ENCODE data around the gene GORASP1. TPM values are rescaled to one million over a fixed set of nuclear protein-coding genes. Genes with fewer than 3 reads are reported as not detected.
A peak's percentile ranks its signal among the peaks of the same experiment; 100 is the strongest.

GORASP1 gene
- polyA plus RNA-seq, 3 donors = 23.2 to 105 (median 31.2) TPM

DNA sequence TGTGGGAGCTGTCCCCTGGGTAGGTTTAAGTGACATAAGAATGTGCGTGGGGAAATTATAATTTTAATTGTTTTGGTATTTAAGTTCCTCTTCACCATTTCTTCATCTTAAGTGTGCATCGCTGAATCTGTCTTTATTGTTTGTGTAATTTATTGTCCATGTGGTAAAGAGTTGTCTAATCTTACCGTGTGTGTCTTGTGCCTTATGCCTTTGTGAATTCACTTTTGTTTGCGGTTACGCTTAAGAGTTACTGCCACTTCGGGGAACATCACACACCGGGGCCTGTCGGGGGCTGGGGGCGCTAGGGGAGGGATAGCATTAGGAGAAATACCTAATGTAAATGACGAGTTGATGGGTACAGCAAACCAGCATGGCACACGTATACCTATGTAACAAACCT, 54.8 kb downstream of the GORASP1 start:
- H3K27ac ChIP-seq (ENCODE audit: low read depth in 1 of 2, low read length in 2 of 2) = peak overlapping the region; percentile 47 to 97
- H4K20me1 ChIP-seq (ENCODE audit: insufficient read depth, low read length) = peaks cover 18% of the 10 kb centered on the region
- H3K4me1 ChIP-seq (ENCODE audit: control insufficient read depth in 1 of 2, insufficient read depth in 2 of 2, low read length in 2 of 2) = peaks cover 17 to 21% of the 10 kb centered on the region in 2 donors
- H3K9ac ChIP-seq (ENCODE audit: insufficient read depth, low read length, poor library complexity, severe bottlenecking) = peak overlapping the region; percentile 98
- Mint-ChIP-seq H3K4me1 (peaks cover 36% of the 10 kb centered on the region), H3K9me3 (peaks cover 0 to 2% (median 0%) of the 10 kb centered on the region in 7 donors), H3K4me3 (peak overlapping the region; percentile 82 to 98), H3K36me3 (peaks cover 0 to 2% of the 10 kb centered on the region in 2 donors), H3K27ac (peak overlapping the region; percentile 76 to 98 (median 94)), H3K27me3 (ENCODE audit: low read depth in 3 of 3) (no peaks in the 10 kb centered on the region)
- TF ChIP-seq, protein P1, sequence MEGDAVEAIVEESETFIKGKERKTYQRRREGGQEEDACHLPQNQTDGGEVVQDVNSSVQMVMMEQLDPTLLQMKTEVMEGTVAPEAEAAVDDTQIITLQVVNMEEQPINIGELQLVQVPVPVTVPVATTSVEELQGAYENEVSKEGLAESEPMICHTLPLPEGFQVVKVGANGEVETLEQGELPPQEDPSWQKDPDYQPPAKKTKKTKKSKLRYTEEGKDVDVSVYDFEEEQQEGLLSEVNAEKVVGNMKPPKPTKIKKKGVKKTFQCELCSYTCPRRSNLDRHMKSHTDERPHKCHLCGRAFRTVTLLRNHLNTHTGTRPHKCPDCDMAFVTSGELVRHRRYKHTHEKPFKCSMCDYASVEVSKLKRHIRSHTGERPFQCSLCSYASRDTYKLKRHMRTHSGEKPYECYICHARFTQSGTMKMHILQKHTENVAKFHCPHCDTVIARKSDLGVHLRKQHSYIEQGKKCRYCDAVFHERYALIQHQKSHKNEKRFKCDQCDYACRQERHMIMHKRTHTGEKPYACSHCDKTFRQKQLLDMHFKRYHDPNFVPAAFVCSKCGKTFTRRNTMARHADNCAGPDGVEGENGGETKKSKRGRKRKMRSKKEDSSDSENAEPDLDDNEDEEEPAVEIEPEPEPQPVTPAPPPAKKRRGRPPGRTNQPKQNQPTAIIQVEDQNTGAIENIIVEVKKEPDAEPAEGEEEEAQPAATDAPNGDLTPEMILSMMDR (IDR thresholded peaks at IDR 0.05) = no peak
- peak overlapping the region; percentile 98 for H2AFZ ChIP-seq (ENCODE audit: insufficient read depth, low read depth, low read length, poor library complexity, severe bottlenecking)
- H3K4me2 ChIP-seq (replicated peaks; ENCODE audit: extremely low read depth, low read length, poor library complexity, severe bottlenecking) = peak overlapping the region; percentile 95
- H3K9me3 ChIP-seq (replicated peaks in 1 of 2; ENCODE audit: control insufficient read depth in 1 of 2, insufficient read depth in 1 of 2, low read length in 2 of 2) = no peaks in the 10 kb centered on the region
- peaks cover 51% of the 10 kb centered on the region for H3K79me2 ChIP-seq (ENCODE audit: insufficient read depth, low read length)
- H3K4me3 ChIP-seq (replicated peaks in 1 of 3; ENCODE audit: low read depth in 2 of 3, low read length in 3 of 3) = peak overlapping the region; percentile 64 to 93 (median 84)
- 4% methylated on average over 4 of the region's 11 CpGs for WGBS (ENCODE audit: insufficient coverage)
- no peak for DNase-seq
- H3K27me3 ChIP-seq (ENCODE audit: control insufficient read depth in 2 of 2, insufficient read depth in 2 of 2, low read length in 2 of 2) = no peaks in the 10 kb centered on the region
- intact Hi-C loops (cut with micrococcal nuclease) = no loop called here
- no peaks in the 10 kb centered on the region for H3K36me3 ChIP-seq (replicated peaks in 1 of 2; ENCODE audit: control insufficient read depth in 1 of 2, insufficient read depth in 2 of 2, low read length in 2 of 2)

DNA sequence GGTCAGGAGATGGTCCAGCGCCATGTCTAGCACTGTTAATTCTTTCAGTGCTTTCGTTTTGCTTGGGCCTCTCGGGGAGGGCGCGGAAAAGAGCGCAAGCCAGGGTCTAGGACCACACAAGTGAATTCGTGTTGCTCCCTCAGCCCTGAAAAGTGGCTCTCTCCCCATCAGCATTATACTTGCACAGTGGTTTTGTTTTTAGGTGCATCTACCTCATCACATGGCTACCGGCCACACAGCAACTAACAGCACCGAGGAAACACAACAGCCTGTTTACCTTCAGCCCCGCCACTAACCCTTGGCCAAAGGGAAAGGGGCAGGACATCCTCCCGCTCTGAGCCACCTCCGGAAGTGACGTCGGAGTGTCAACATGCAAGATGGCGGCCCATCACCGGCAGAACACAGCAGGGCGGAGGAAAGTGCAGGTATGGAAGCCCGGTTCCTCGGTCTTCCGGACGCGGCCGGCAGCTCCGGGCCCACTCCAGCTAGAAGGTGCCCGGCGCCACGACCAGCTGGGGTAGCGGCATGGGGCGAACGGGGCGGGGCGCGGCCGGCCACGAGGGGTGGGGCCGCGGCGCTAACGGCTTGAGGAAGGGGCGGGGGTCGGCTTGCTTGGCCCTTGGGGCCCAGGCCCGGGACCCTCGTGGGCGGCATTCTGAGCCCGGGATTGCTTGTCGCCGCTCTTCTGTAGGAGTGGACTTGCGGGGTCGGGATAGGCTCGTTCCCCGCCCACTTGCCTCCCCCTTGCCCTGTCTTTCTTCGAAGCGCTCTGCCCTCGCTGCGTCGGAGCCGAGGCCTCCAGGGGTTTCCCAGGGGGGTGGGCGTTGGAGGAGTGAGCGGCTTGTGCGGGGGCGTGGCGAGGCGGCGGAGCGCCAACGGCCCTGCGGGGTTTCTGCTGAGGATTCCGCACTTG, 55.5 kb downstream of the GORASP1 start, which contains the start of the genes SCN11A and WDR48:
TSS of gene SCN11A (minus strand) at position 296 of the 913 bp plus-strand sequence. CDS start 101,582 bp downstream, outside the sequence.
TSS of gene WDR48 (plus strand) at position 368 of the 913 bp plus-strand sequence. CDS start at position 378, 10 bp downstream.
- H3K27me3 ChIP-seq (ENCODE audit: control insufficient read depth in 2 of 2, insufficient read depth in 2 of 2, low read length in 2 of 2) = no peaks in the 10 kb centered on the region
- Mint-ChIP-seq H3K9me3 (peaks cover 0 to 2% (median 0%) of the 10 kb centered on the region in 7 donors), H3K27me3 (ENCODE audit: low read depth in 3 of 3) (no peaks in the 10 kb centered on the region), H3K27ac (peak within 1 kb of the TSS; percentile 93 to 98 (median 95)), H3K36me3 (peaks cover 0 to 2% of the 10 kb centered on the region in 2 donors), H3K4me3 (peak within 1 kb of the TSS; percentile 82 to 98), H3K4me1 (peaks cover 36% of the 10 kb centered on the region)
- H3K4me1 ChIP-seq (ENCODE audit: control insufficient read depth in 1 of 2, insufficient read depth in 2 of 2, low read length in 2 of 2) = peaks cover 17 to 21% of the 10 kb centered on the region in 2 donors
- H3K27ac ChIP-seq (ENCODE audit: low read depth in 1 of 2, low read length in 2 of 2) = peak within 1 kb of the TSS; percentile 67 to 97
- peak within 1 kb of the TSS; percentile 64 to 93 (median 84) for H3K4me3 ChIP-seq (replicated peaks in 1 of 3; ENCODE audit: low read depth in 2 of 3, low read length in 3 of 3)
- H3K36me3 ChIP-seq (replicated peaks in 1 of 2; ENCODE audit: control insufficient read depth in 1 of 2, insufficient read depth in 2 of 2, low read length in 2 of 2) = no peaks in the 10 kb centered on the region
- H3K9ac ChIP-seq (ENCODE audit: insufficient read depth, low read length, poor library complexity, severe bottlenecking) = peak within 1 kb of the TSS; percentile 98
- no peaks in the 10 kb centered on the region for H3K9me3 ChIP-seq (replicated peaks in 1 of 2; ENCODE audit: control insufficient read depth in 1 of 2, insufficient read depth in 1 of 2, low read length in 2 of 2)
- peaks cover 49% of the 10 kb centered on the region for H3K79me2 ChIP-seq (ENCODE audit: insufficient read depth, low read length)
- WGBS (ENCODE audit: insufficient coverage) = under 1% methylated on average over 51 of the region's 68 CpGs
- H3K4me2 ChIP-seq (replicated peaks; ENCODE audit: extremely low read depth, low read length, poor library complexity, severe bottlenecking) = peak within 1 kb of the TSS; percentile 95
- peak; percentile 88 to 90 (median 90) for DNase-seq
- peaks cover 12% of the 10 kb centered on the region for H4K20me1 ChIP-seq (ENCODE audit: insufficient read depth, low read length)
- TF ChIP-seq, protein P1 (IDR thresholded peaks at IDR 0.05) = no peak
- intact Hi-C loops (cut with micrococcal nuclease) = no loop called here
- peak within 1 kb of the TSS; percentile 98 for H2AFZ ChIP-seq (ENCODE audit: insufficient read depth, low read depth, low read length, poor library complexity, severe bottlenecking)

All from CD14-positive monocyte (primary cell).